ENCODE measurements around the gene MACROD2. TPM values are rescaled to one million over a fixed set of nuclear protein-coding genes. Genes with fewer than 3 reads are reported as not detected.

The MACROD2 gene
- polyA plus RNA-seq, 6 donors from 2014 or later: 27.2 to 49.3 (median 36.4) TPM

DNA sequence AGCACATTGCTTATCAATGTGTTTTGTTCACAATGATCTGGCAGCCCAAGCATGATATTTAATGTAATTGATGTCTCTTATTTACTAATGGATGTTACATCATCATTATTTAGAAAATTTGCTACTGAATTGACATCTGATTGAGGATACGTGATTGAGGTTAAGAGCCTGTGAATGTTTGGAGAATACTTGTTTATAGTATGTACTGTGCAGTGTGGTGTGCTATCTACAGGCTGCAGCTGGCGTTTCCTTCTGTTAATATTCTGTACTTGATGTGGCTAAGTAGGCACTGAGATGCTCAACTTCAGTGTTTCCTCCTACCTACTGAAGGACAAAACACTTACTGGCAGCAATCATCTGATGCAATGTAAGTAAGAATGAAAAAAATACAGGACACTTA, 1051.7 kb downstream of the MACROD2 start:
- DNase-seq: no peak
- H3K36me3 Mint-ChIP-seq: peaks cover 0 to 5% of the 10 kb centered on the region in 2 donors
- H3K27me3 Mint-ChIP-seq: no peaks in the 10 kb centered on the region
- no peak overlapping the region for H3K4me3 Mint-ChIP-seq
- no peaks in the 10 kb centered on the region for H3K4me1 Mint-ChIP-seq
- H3K27ac Mint-ChIP-seq: no peak overlapping the region
- H3K9me3 Mint-ChIP-seq: peaks cover 0 to 2% (median 0%) of the 10 kb centered on the region in 7 donors
- ATAC-seq (ENCODE audit: low read depth in 2 of 2): no peak

- no peak for DNase-seq
- H3K36me3 Mint-ChIP-seq: peaks cover 0 to 5% of the 10 kb centered on the region in 2 donors
- peaks cover 0 to 3% (median 0%) of the 10 kb centered on the region in 7 donors for H3K9me3 Mint-ChIP-seq
- H3K27me3 Mint-ChIP-seq: no peaks in the 10 kb centered on the region
- no peak overlapping the region for H3K27ac Mint-ChIP-seq
- no peak for ATAC-seq (ENCODE audit: low read depth in 2 of 2)
- no peaks in the 10 kb centered on the region for H3K4me1 Mint-ChIP-seq
- H3K4me3 Mint-ChIP-seq: no peak overlapping the region
Observed at GRCh38 chr20:15047601-15048000, 1052.3 kb downstream of the MACROD2 start.

GRCh38 chr20:15056246-15056645, 1060.9 kb downstream of the MACROD2 start:
- ATAC-seq (ENCODE audit: low read depth in 2 of 2): no peak
- no peak for DNase-seq
- H3K27ac Mint-ChIP-seq: no peak overlapping the region

DNA sequence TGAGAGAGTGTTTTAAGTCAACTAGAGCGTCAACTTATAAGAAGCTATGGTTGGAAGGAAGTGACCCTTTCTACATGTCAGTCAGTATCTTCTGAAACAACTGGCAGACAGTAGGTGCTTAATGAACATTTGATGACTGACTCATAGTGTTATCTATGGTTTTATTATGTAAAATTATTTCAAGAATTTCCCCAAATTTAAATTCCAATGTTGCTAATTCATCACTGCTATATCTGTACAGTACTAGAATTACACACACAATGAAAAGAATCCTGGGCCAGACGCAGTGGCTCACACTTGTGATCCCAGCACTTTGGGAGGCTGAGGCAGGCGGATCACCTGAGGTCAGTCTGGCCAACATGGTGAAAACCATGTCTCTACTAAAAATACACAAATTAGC, 1063.5 kb downstream of the MACROD2 start:
- no peaks in the 10 kb centered on the region for H3K4me1 Mint-ChIP-seq
- H3K27me3 Mint-ChIP-seq: no peaks in the 10 kb centered on the region
- H3K4me3 Mint-ChIP-seq: no peak overlapping the region
- no peak overlapping the region for H3K27ac Mint-ChIP-seq
- H3K9me3 Mint-ChIP-seq: peaks cover 0 to 4% (median 0%) of the 10 kb centered on the region in 7 donors
- H3K36me3 Mint-ChIP-seq: no peaks in the 10 kb centered on the region
- no peak for ATAC-seq (ENCODE audit: low read depth in 2 of 2)
- DNase-seq: no peak

More at GRCh38 chr20:15056246-15056645, 1060.9 kb downstream of the MACROD2 start:
- Mint-ChIP-seq H3K36me3 (peaks cover 0 to 2% of the 10 kb centered on the region in 2 donors), H3K9me3 (peaks cover 0 to 6% (median 2%) of the 10 kb centered on the region in 7 donors), H3K4me1 (no peaks in the 10 kb centered on the region), H3K4me3 (no peak overlapping the region), H3K27me3 (no peaks in the 10 kb centered on the region)

DNA sequence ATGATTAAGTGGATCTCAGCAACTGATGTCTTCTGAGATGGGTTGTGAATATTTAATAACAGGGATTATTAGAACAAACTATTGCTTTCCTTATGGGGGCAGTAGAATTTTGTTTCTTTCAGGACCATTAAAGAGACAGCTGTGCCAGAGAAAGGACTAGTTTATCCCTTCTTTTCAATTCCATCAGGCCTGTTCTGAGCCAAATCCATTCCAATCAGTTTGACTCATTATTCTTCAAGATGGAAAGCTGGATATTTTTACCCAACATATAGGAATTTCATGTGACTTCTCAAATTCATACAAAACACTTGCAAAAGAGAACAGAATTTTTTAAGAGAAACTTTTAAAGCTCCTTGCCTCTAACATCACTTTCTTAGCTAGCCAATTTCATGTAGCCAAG, 1064.1 kb downstream of the MACROD2 start:
- H3K27me3 Mint-ChIP-seq: no peaks in the 10 kb centered on the region
- H3K4me3 Mint-ChIP-seq: no peak overlapping the region
- no peaks in the 10 kb centered on the region for H3K36me3 Mint-ChIP-seq
- no peaks in the 10 kb centered on the region for H3K4me1 Mint-ChIP-seq
- H3K27ac Mint-ChIP-seq: no peak overlapping the region
- H3K9me3 Mint-ChIP-seq: peaks cover 0 to 4% (median 0%) of the 10 kb centered on the region in 7 donors
- ATAC-seq (ENCODE audit: low read depth in 2 of 2) (no peak), DNase-seq (no peak)

- H3K36me3 Mint-ChIP-seq: no peaks in the 10 kb centered on the region
- no peak for ATAC-seq (ENCODE audit: low read depth in 2 of 2)
Observed at GRCh38 chr20:15060265-15061060, 1065.1 kb downstream of the MACROD2 start.

DNA sequence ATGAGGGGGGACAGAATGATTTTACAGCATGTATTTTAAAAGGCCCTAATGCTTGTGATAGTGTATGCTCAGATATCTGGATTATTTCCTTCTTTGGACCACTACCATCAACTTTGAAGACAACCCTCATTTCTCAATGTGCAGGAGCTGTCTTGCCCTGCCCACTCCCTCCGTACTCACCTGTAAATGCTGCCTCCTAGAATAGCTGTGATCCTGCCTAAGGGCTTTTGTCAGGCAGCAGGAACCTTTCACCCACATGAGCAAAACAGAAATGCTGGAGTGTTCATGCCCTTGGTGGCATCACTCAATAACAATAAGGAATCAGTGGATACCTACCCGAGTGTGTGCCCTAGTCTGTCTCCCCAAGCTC, 1065.7 kb downstream of the MACROD2 start:
- DNase-seq (no peak), ATAC-seq (ENCODE audit: low read depth in 2 of 2) (no peak)
- H3K36me3 Mint-ChIP-seq: no peaks in the 10 kb centered on the region
- no peaks in the 10 kb centered on the region for H3K4me1 Mint-ChIP-seq
- no peaks in the 10 kb centered on the region for H3K27me3 Mint-ChIP-seq
- H3K9me3 Mint-ChIP-seq: peaks cover 0 to 4% (median 0%) of the 10 kb centered on the region in 7 donors
- H3K27ac Mint-ChIP-seq: no peak overlapping the region
- no peak overlapping the region for H3K4me3 Mint-ChIP-seq

More at GRCh38 chr20:15060265-15061060, 1065.1 kb downstream of the MACROD2 start:
- Mint-ChIP-seq H3K27me3 (no peaks in the 10 kb centered on the region), H3K4me3 (no peak overlapping the region), H3K27ac (no peak overlapping the region), H3K9me3 (peaks cover 0 to 4% (median 0%) of the 10 kb centered on the region in 7 donors), H3K4me1 (no peaks in the 10 kb centered on the region)
- no peak for DNase-seq

DNA sequence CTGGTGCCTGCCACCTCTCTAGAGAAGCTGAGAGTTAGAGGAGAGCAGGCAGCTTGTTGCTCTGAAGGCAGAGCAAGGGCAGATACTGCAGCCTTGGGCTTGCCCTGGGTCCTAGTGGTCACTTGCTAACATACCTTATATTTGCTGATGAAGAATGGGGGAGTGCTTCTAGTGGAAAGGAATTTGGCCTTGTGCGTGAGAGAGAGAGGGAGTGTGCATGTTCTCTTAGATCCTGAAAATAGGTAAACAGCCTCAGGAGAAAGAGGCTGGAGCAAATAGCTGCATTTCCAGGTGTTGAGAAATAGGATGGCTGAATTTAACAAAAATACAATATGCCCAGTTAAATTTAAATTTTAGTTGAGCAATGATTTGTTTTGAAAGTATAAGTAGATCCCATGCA, 1066.6 kb downstream of the MACROD2 start:
- ATAC-seq (ENCODE audit: low read depth in 2 of 2): no peak
- no peak overlapping the region for H3K4me3 Mint-ChIP-seq
- H3K4me1 Mint-ChIP-seq: no peaks in the 10 kb centered on the region
- H3K36me3 Mint-ChIP-seq: no peaks in the 10 kb centered on the region
- no peak for DNase-seq
- H3K27me3 Mint-ChIP-seq: no peaks in the 10 kb centered on the region
- H3K9me3 Mint-ChIP-seq: peaks cover 0 to 4% (median 0%) of the 10 kb centered on the region in 7 donors
- H3K27ac Mint-ChIP-seq: peak overlapping the region in 2 of 6 donors; percentile 1 to 67

DNA sequence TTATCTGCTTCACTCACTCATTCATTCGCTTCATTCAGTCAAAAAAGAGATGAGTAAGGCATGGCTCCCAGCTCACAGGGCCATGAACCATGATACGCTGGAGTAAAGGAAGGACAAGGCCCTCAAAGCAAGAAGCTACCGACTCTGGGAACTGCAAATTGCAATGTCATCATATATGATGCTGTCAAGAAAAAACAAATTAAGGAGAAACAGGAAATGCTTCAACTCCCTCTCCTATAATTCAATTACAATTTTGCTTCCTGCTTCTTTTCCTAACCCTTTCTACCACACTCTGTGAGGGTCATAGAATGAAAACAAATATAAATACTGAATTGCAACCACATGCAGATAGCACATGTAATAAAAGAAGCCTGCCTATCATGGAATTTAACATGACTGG, 1067.8 kb downstream of the MACROD2 start:
- DNase-seq (no peak), ATAC-seq (ENCODE audit: low read depth in 2 of 2) (no peak)
- no peak overlapping the region for H3K27ac Mint-ChIP-seq
- H3K27me3 Mint-ChIP-seq: no peaks in the 10 kb centered on the region
- no peak overlapping the region for H3K4me3 Mint-ChIP-seq
- no peaks in the 10 kb centered on the region for H3K36me3 Mint-ChIP-seq
- H3K4me1 Mint-ChIP-seq: no peaks in the 10 kb centered on the region
- peaks cover 0 to 4% (median 0%) of the 10 kb centered on the region in 7 donors for H3K9me3 Mint-ChIP-seq

- ATAC-seq (ENCODE audit: low read depth in 2 of 2) (no peak), DNase-seq (no peak)
- peaks cover 0 to 9% (median 2%) of the 10 kb centered on the region in 7 donors for H3K9me3 Mint-ChIP-seq
- H3K27me3 Mint-ChIP-seq: no peaks in the 10 kb centered on the region
- no peaks in the 10 kb centered on the region for H3K36me3 Mint-ChIP-seq
- no peak overlapping the region for H3K27ac Mint-ChIP-seq
- H3K4me1 Mint-ChIP-seq: no peaks in the 10 kb centered on the region
- no peak overlapping the region for H3K4me3 Mint-ChIP-seq
Observed at GRCh38 chr20:15064741-15065140, 1069.4 kb downstream of the MACROD2 start.

GRCh38 chr20:15065794-15066193, 1070.5 kb downstream of the MACROD2 start:
- no peak overlapping the region for H3K27ac Mint-ChIP-seq
- H3K27me3 Mint-ChIP-seq: no peaks in the 10 kb centered on the region
- DNase-seq (no peak), ATAC-seq (ENCODE audit: low read depth in 2 of 2) (no peak)
- no peaks in the 10 kb centered on the region for H3K36me3 Mint-ChIP-seq
- no peak overlapping the region for H3K4me3 Mint-ChIP-seq
- peaks cover 0 to 9% (median 5%) of the 10 kb centered on the region in 7 donors for H3K9me3 Mint-ChIP-seq
- no peaks in the 10 kb centered on the region for H3K4me1 Mint-ChIP-seq

GRCh38 chr20:15068486-15068885, 1073.2 kb downstream of the MACROD2 start:
- Mint-ChIP-seq H3K36me3 (no peaks in the 10 kb centered on the region), H3K27me3 (no peaks in the 10 kb centered on the region), H3K9me3 (peaks cover 0 to 8% (median 5%) of the 10 kb centered on the region in 7 donors), H3K4me3 (no peak overlapping the region), H3K27ac (no peak overlapping the region), H3K4me1 (no peaks in the 10 kb centered on the region)
- DNase-seq (no peak), ATAC-seq (ENCODE audit: low read depth in 2 of 2) (no peak)

DNA sequence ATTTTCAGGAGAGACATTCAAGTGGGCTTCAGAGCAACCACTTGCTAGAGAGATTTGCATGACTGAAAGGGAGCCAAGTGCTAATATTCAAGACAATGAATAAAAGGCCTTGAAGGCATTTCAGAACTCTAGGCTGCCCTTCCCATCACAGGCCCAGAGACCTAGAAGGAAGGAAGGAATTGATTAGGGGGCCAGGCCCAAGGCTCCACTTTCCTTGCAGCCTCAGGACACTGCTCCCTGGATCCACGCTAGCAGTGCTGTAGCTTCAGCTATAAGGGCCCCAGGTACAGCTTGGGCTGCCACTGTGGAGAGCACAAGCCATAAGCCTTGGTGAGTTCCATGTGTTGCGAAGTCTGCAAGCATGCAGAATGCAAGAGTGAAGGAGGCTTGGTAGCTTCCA, 1074.0 kb downstream of the MACROD2 start:
- DNase-seq (no peak), ATAC-seq (ENCODE audit: low read depth in 2 of 2) (no peak)
- peaks cover 0 to 8% (median 5%) of the 10 kb centered on the region in 7 donors for H3K9me3 Mint-ChIP-seq
- H3K27me3 Mint-ChIP-seq: no peaks in the 10 kb centered on the region
- no peak overlapping the region for H3K4me3 Mint-ChIP-seq
- no peaks in the 10 kb centered on the region for H3K4me1 Mint-ChIP-seq
- no peak overlapping the region for H3K27ac Mint-ChIP-seq
- no peaks in the 10 kb centered on the region for H3K36me3 Mint-ChIP-seq

DNA sequence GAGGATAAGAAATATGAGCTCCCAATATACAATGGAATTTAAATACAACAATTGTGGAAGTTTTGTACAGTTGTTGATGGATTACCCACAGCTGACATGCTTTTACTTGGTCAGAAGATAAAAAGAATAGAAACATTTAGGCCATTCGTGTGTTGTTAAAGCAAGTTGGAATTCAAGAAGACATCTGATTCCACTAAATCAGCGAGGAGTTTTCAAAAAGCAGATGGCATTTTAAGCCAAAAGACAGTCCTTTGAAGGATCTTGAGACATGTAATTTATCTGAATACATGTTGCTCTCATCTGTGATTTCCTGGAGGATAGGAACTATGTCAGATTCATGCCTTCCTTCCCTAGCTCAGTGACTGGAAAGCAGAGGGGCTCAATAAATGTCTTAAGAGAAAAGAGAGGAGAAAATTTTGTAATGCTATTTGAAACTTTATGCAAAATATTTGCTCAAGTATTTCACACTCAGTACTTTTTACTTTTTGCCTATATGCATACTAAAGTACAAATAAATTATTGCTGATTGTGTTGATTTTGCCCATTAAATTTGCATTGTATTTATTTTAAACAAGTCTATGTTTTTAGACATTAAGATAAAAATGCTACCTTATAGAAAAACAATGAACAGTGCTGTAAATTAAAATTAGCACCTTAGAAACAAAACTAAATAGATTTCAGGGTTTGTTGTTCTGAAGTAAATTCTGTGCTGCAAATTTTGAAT, 1075.9 kb downstream of the MACROD2 start:
- H3K9me3 Mint-ChIP-seq: peaks cover 0 to 8% (median 5%) of the 10 kb centered on the region in 7 donors
- no peak overlapping the region for H3K4me3 Mint-ChIP-seq
- H3K27ac Mint-ChIP-seq: no peak overlapping the region
- no peaks in the 10 kb centered on the region for H3K4me1 Mint-ChIP-seq
- no peak for DNase-seq
- no peak for ATAC-seq (ENCODE audit: low read depth in 2 of 2)
- no peaks in the 10 kb centered on the region for H3K27me3 Mint-ChIP-seq
- H3K36me3 Mint-ChIP-seq: no peaks in the 10 kb centered on the region
